IPS-15b (cell line): ENCODE results near the gene JAK2.

Experiments used
- H3K27me3 ChIP-seq: one replicate; pipeline ENCODE4 v1.6.1; 2013; ENCODE audit warnings: low read length; ENCODE audit not compliant: control insufficient read depth, insufficient read depth
- H3K36me3 ChIP-seq: one replicate; pipeline ENCODE4 v1.6.1; 2013; ENCODE audit warnings: low read length; ENCODE audit not compliant: control insufficient read depth, insufficient read depth
- H3K4me1 ChIP-seq: one replicate; pipeline ENCODE4 v1.6.1; 2013; ENCODE audit warnings: mild to moderate bottlenecking, low read length; ENCODE audit not compliant: control insufficient read depth, insufficient read depth
- H3K4me3 ChIP-seq: one replicate; pipeline ENCODE4 v1.5.1; 2013; ENCODE audit warnings: low read depth, low read length
- H3K9ac ChIP-seq: one replicate; pipeline ENCODE4 v1.6.1; 2013; ENCODE audit warnings: low read depth, mild to moderate bottlenecking, low read length
- H3K9me3 ChIP-seq: one replicate; pipeline ENCODE4 v1.6.1; 2013; ENCODE audit warnings: mild to moderate bottlenecking, low read length; ENCODE audit not compliant: control insufficient read depth, insufficient read depth

The JAK2 gene

GRCh38 chr9:4959031-4959430 is 26.0 kb upstream of the JAK2 start:
- no peak overlapping the region for H3K4me3 ChIP-seq
- H3K36me3 ChIP-seq: no peaks in the 10 kb centered on the region
- H3K9ac ChIP-seq: no peak overlapping the region

GRCh38 chr9:4962085-4962484 is 23.0 kb upstream of the JAK2 start:
- no peak overlapping the region for H3K4me3 ChIP-seq

More at GRCh38 chr9:4959031-4959430, 26.0 kb upstream of the JAK2 start:
- no peaks in the 10 kb centered on the region for H3K27me3 ChIP-seq
- no peaks in the 10 kb centered on the region for H3K4me1 ChIP-seq
- H3K9me3 ChIP-seq: no peaks in the 10 kb centered on the region

GRCh38 chr9:4964540-4964939 is 20.5 kb upstream of the JAK2 start:
- no peak overlapping the region for H3K4me3 ChIP-seq
- no peaks in the 10 kb centered on the region for H3K36me3 ChIP-seq
- H3K27me3 ChIP-seq: no peaks in the 10 kb centered on the region
- H3K9ac ChIP-seq: no peak overlapping the region
- no peaks in the 10 kb centered on the region for H3K4me1 ChIP-seq
- no peaks in the 10 kb centered on the region for H3K9me3 ChIP-seq

More at GRCh38 chr9:4962085-4962484, 23.0 kb upstream of the JAK2 start:
- Histone ChIP-seq H3K4me1 (no peaks in the 10 kb centered on the region), H3K9me3 (no peaks in the 10 kb centered on the region), H3K36me3 (no peaks in the 10 kb centered on the region), H3K27me3 (no peaks in the 10 kb centered on the region), H3K9ac (no peak overlapping the region)

GRCh38 chr9:4965174-4965821 is 19.8 kb upstream of the JAK2 start:
- H3K4me3 ChIP-seq: no peak overlapping the region

GRCh38 chr9:4967523-4967922 is 17.5 kb upstream of the JAK2 start:
- H3K4me1 ChIP-seq: no peaks in the 10 kb centered on the region
- H3K4me3 ChIP-seq: no peak overlapping the region
- H3K27me3 ChIP-seq: no peaks in the 10 kb centered on the region
- H3K9ac ChIP-seq: no peak overlapping the region
- H3K36me3 ChIP-seq: no peaks in the 10 kb centered on the region
- no peaks in the 10 kb centered on the region for H3K9me3 ChIP-seq

More at GRCh38 chr9:4965174-4965821, 19.8 kb upstream of the JAK2 start:
- no peaks in the 10 kb centered on the region for H3K36me3 ChIP-seq
- no peaks in the 10 kb centered on the region for H3K9me3 ChIP-seq
- H3K27me3 ChIP-seq: no peaks in the 10 kb centered on the region
- H3K9ac ChIP-seq: no peak overlapping the region
- H3K4me1 ChIP-seq: no peaks in the 10 kb centered on the region

GRCh38 chr9:4969130-4969529 is 15.9 kb upstream of the JAK2 start:
- no peaks in the 10 kb centered on the region for H3K9me3 ChIP-seq
- H3K4me3 ChIP-seq: no peak overlapping the region
- H3K4me1 ChIP-seq: no peaks in the 10 kb centered on the region
- H3K36me3 ChIP-seq: no peaks in the 10 kb centered on the region
- no peaks in the 10 kb centered on the region for H3K27me3 ChIP-seq
- H3K9ac ChIP-seq: no peak overlapping the region

- no peak overlapping the region for H3K9ac ChIP-seq
- no peak overlapping the region for H3K4me3 ChIP-seq
Observed at GRCh38 chr9:4970970-4971641, 14.0 kb upstream of the JAK2 start.

GRCh38 chr9:4973246-4973645 is 11.8 kb upstream of the JAK2 start:
- no peak overlapping the region for H3K9ac ChIP-seq
- H3K4me1 ChIP-seq: no peaks in the 10 kb centered on the region
- no peak overlapping the region for H3K4me3 ChIP-seq
- H3K27me3 ChIP-seq: no peaks in the 10 kb centered on the region
- H3K36me3 ChIP-seq: no peaks in the 10 kb centered on the region
- no peaks in the 10 kb centered on the region for H3K9me3 ChIP-seq

More at GRCh38 chr9:4970970-4971641, 14.0 kb upstream of the JAK2 start:
- no peaks in the 10 kb centered on the region for H3K27me3 ChIP-seq
- H3K9me3 ChIP-seq: no peaks in the 10 kb centered on the region
- no peaks in the 10 kb centered on the region for H3K4me1 ChIP-seq
- no peaks in the 10 kb centered on the region for H3K36me3 ChIP-seq

GRCh38 chr9:4973902-4974301 is 11.2 kb upstream of the JAK2 start:
- no peaks in the 10 kb centered on the region for H3K9me3 ChIP-seq
- H3K27me3 ChIP-seq: no peaks in the 10 kb centered on the region
- H3K9ac ChIP-seq: no peak overlapping the region
- H3K4me1 ChIP-seq: no peaks in the 10 kb centered on the region
- no peaks in the 10 kb centered on the region for H3K36me3 ChIP-seq
- H3K4me3 ChIP-seq: no peak overlapping the region

- peaks cover 6% of the 10 kb centered on the region for H3K4me1 ChIP-seq
- no peaks in the 10 kb centered on the region for H3K36me3 ChIP-seq
- no peak overlapping the region for H3K9ac ChIP-seq
- no peaks in the 10 kb centered on the region for H3K27me3 ChIP-seq
- no peak overlapping the region for H3K4me3 ChIP-seq
- no peaks in the 10 kb centered on the region for H3K9me3 ChIP-seq
Observed at GRCh38 chr9:4979239-4979638, 5.8 kb upstream of the JAK2 start.

GRCh38 chr9:4980086-4980727 is 4.9 kb upstream of the JAK2 start:
- Histone ChIP-seq H3K36me3 (no peaks in the 10 kb centered on the region), H3K4me1 (peaks cover 6% of the 10 kb centered on the region), H3K9me3 (no peaks in the 10 kb centered on the region), H3K27me3 (no peaks in the 10 kb centered on the region), H3K4me3 (no peak overlapping the region), H3K9ac (no peak overlapping the region)
